Gastroesophageal sphincter (tissue), 3 donors: Measurements from ENCODE around the gene PLEKHA7.

Experiments
- CTCF ChIP-seq, 4 experiments: fragments of 200-600 bp in 2 of 4; fragments of 450-650 bp in 2 of 4; sonication (generic) in 1 of 4; IDR thresholded peaks; one replicate each; pipeline ENCODE4 v1.5.1; 2017 to 2019; ENCODE audit warnings: antibody characterized with exemption in 4 of 4, mild to moderate bottlenecking in 2 of 4, moderate library complexity in 2 of 4
- POLR2A ChIP-seq, 2 donors: fragments of 450-650 bp; IDR thresholded peaks; one replicate each; pipeline ENCODE4 v1.6.1; 2017; ENCODE audit warnings: antibody characterized with exemption in 2 of 2, mild to moderate bottlenecking in 2 of 2, moderate library complexity in 1 of 2

GRCh38 chr11:16989554-16989953 is 24.7 kb downstream of the PLEKHA7 start:
- no peak for TF ChIP-seq CTCF (IDR thresholded peaks at IDR 0.05)
- no peak for TF ChIP-seq POLR2A (IDR thresholded peaks at IDR 0.05)
